Body of pancreas (tissue), 4 donors: ENCODE results near the gene KNDC1. TPM values are rescaled to one million over a fixed set of nuclear protein-coding genes. Genes with fewer than 3 reads are reported as not detected.
"Not testable (repeated sequence)": the region's sequence is repeated elsewhere in the genome, so short reads cannot be mapped to it uniquely, and the experiment has no call there.

Source experiments
- ATAC-seq: fragments of 150-250 bp; one replicate; pipeline ENCODE4 v1.9.1; 2016
- DNase-seq, 4 donors: peaks; one replicate each; pipeline ENCODE4 v3.0.0-alpha.2; 2019
- H3K27ac ChIP-seq, 4 donors: fragments of 200-600 bp; sonication (generic); 1 replicate in 3 of 4; 2 replicates in 1 of 4; pipeline versions ENCODE4 v1.5.1 to v1.6.1; 2016 to 2019; ENCODE audit warnings: mild to moderate bottlenecking in 1 of 4, mixed read lengths in 1 of 4, moderate library complexity in 1 of 4
- H3K27me3 ChIP-seq, 2 donors: fragments of 200-600 bp; sonication (generic); one replicate each; pipeline ENCODE4 v1.6.0; 2016; ENCODE audit warnings: mild to moderate bottlenecking in 1 of 2
- H3K36me3 ChIP-seq, 2 donors: fragments of 200-600 bp; sonication (generic); replicated peaks in 1 of 2; 2 replicates each; pipeline ENCODE4 v1.5.1; 2016; ENCODE audit warnings: low read depth in 2 of 2; ENCODE audit not compliant: insufficient read depth in 1 of 2
- H3K4me1 ChIP-seq: fragments of 200-600 bp; sonication (generic); one replicate; pipeline ENCODE4 v1.6.0; 2016
- H3K4me3 ChIP-seq, 2 donors: fragments of 200-600 bp; sonication (generic); 1 replicate in 1 of 2; 2 replicates in 1 of 2; pipeline ENCODE4 v1.5.1; 2016 to 2019
- H3K9me3 ChIP-seq, 3 donors: fragments of 200-600 bp; sonication (generic); 1 replicate in 2 of 3; 2 replicates in 1 of 3; pipeline ENCODE4 v1.5.1; 2016
- CTCF ChIP-seq, 7 experiments: fragments of 450-650 bp in 4 of 7; fragments of 200-600 bp in 3 of 7; sonication (generic) in 3 of 7; IDR thresholded peaks; one replicate each; pipeline ENCODE4 v1.5.1; 2016 to 2019; ENCODE audit warnings: antibody characterized with exemption in 7 of 7
- POLR2A ChIP-seq, 3 donors: fragments of 450-650 bp; IDR thresholded peaks; one replicate each; pipeline ENCODE4 v1.6.1; 2016; ENCODE audit warnings: antibody characterized with exemption in 3 of 3, mild to moderate bottlenecking in 2 of 3
- WGBS, 2 donors: methylation state at CpG; one replicate each; pipeline ENCODE4 v1.1.5; 2017; 5-methylcytosine and 5-hydroxymethylcytosine counted together
- intact Hi-C: fragments of 100-400 bp; cut with DNase I; formaldehyde crosslinking; loops from one replicate; pipeline ENCODE4 v1.15.1; 2023
- total RNA-seq, 2 donors: library from RNA; depleted of rRNA; stranded (reverse); fragments of >200 nt; gene quantifications; one replicate each; pipeline ENCODE4 v1.1.0, GENCODE V29; 2016

The KNDC1 gene
- total RNA-seq, 2 donors from 2014 or later, result 0.52 to 3.3 TPM

- no peaks in the 10 kb centered on the region for H3K4me1 ChIP-seq
- ATAC-seq, result no peak
- H3K4me3 ChIP-seq, result no peak overlapping the region
- H3K9me3 ChIP-seq, result peaks cover 0 to 5% (median 0%) of the 10 kb centered on the region in 3 donors
- no peak for DNase-seq
- H3K27ac ChIP-seq, result no peak overlapping the region
- H3K27me3 ChIP-seq, result no peaks in the 10 kb centered on the region
- no peak for TF ChIP-seq POLR2A (IDR thresholded peaks at IDR 0.05)
- TF ChIP-seq CTCF (IDR thresholded peaks at IDR 0.05), result no peak
- 71 to 74% methylated on average over 12 of the region's 12 CpGs for WGBS, 2 donors
- intact Hi-C loops, result no loop called here
- H3K36me3 ChIP-seq, result no peaks in the 10 kb centered on the region
Observed at GRCh38 chr10:133150656-133151055, 9.4 kb upstream of the KNDC1 start.

- intact Hi-C loops, H3K36me3 ChIP-seq, DNase-seq, H3K9me3 ChIP-seq, H3K27me3 ChIP-seq, H3K4me3 ChIP-seq, ATAC-seq, H3K27ac ChIP-seq, H3K4me1 ChIP-seq: not testable (repeated sequence)
- WGBS, 2 donors, result 87 to 93% methylated on average over 3 of the region's 3 CpGs
Observed at GRCh38 chr10:133151071-133151470, 8.9 kb upstream of the KNDC1 start.

- no peak overlapping the region for H3K4me3 ChIP-seq
- H3K27me3 ChIP-seq, result no peaks in the 10 kb centered on the region
- WGBS, 2 donors, result 26 to 35% methylated on average over 9 of the region's 9 CpGs
Observed at GRCh38 chr10:133151543-133151972, 8.5 kb upstream of the KNDC1 start.

GRCh38 chr10:133154411-133154810, 5.6 kb upstream of the KNDC1 start:
- Histone ChIP-seq H3K27ac (no peak overlapping the region), H3K4me1 (no peaks in the 10 kb centered on the region), H3K4me3 (no peak overlapping the region), H3K36me3 (no peaks in the 10 kb centered on the region), H3K27me3 (no peaks in the 10 kb centered on the region), H3K9me3 (no peaks in the 10 kb centered on the region)
- DNase-seq (no peak), ATAC-seq (no peak)
- intact Hi-C loops, result no loop called here
- WGBS, 2 donors, result 74 to 78% methylated on average over 4 of the region's 4 CpGs
- no peak for TF ChIP-seq CTCF (IDR thresholded peaks at IDR 0.05)
- TF ChIP-seq POLR2A (IDR thresholded peaks at IDR 0.05), result no peak

More at GRCh38 chr10:133151543-133151972, 8.5 kb upstream of the KNDC1 start:
- DNase-seq (no peak), ATAC-seq (no peak)
- no peak overlapping the region for H3K27ac ChIP-seq
- intact Hi-C loops, result no loop called here
- TF ChIP-seq CTCF (IDR thresholded peaks at IDR 0.05), result no peak
- H3K36me3 ChIP-seq, result no peaks in the 10 kb centered on the region
- peaks cover 0 to 5% (median 0%) of the 10 kb centered on the region in 3 donors for H3K9me3 ChIP-seq
- no peaks in the 10 kb centered on the region for H3K4me1 ChIP-seq

GRCh38 chr10:133154996-133155778, 4.8 kb upstream of the KNDC1 start:
- H3K4me1 ChIP-seq, result no peaks in the 10 kb centered on the region
- no peaks in the 10 kb centered on the region for H3K9me3 ChIP-seq
- no peak for ATAC-seq
- intact Hi-C loops, result no loop called here
- H3K27me3 ChIP-seq, result no peaks in the 10 kb centered on the region
- H3K27ac ChIP-seq, result no peak overlapping the region
- 76 to 85% methylated on average over 22 to 30 of the region's 30 CpGs for WGBS, 2 donors
- no peak for DNase-seq
- H3K36me3 ChIP-seq, result no peaks in the 10 kb centered on the region
- H3K4me3 ChIP-seq, result no peak overlapping the region
- TF ChIP-seq POLR2A (IDR thresholded peaks at IDR 0.05) (no peak), CTCF (IDR thresholded peaks at IDR 0.05) (no peak)
